Stimulated activated memory B cell treated with anti-CD40 and anti-IgM and Interleukin-4, amounts not matched to agents 10 μg/mL and 1 μg/mL and 100 μg/mL, for 72 hours (primary cell): ENCODE results near the gene IRF5.

Source experiments
- ATAC-seq: fragments of 150-1000 bp; cut with Tn5 transposase; 2 replicates; pipeline ENCODE4 v1.10.0; 2021
- H3K27ac Mint-ChIP-seq: one replicate; pipeline ENCODE4 v1.8.0; 2022; ENCODE audit warnings: mild to moderate bottlenecking, mixed read lengths
- H3K27me3 Mint-ChIP-seq: one replicate; pipeline ENCODE4 v1.8.0; 2022; ENCODE audit warnings: mixed read lengths
- H3K36me3 Mint-ChIP-seq: one replicate; pipeline ENCODE4 v1.8.0; 2022; ENCODE audit warnings: mixed read lengths
- H3K4me1 Mint-ChIP-seq: one replicate; pipeline ENCODE4 v1.8.0; 2022; ENCODE audit warnings: mixed read lengths
- H3K4me3 Mint-ChIP-seq: one replicate; pipeline ENCODE4 v1.8.0; 2022; ENCODE audit warnings: mild to moderate bottlenecking, moderate library complexity, mixed read lengths
- H3K9me3 Mint-ChIP-seq: one replicate; pipeline ENCODE4 v1.8.0; 2022; ENCODE audit warnings: mixed read lengths

IRF5 gene

DNA sequence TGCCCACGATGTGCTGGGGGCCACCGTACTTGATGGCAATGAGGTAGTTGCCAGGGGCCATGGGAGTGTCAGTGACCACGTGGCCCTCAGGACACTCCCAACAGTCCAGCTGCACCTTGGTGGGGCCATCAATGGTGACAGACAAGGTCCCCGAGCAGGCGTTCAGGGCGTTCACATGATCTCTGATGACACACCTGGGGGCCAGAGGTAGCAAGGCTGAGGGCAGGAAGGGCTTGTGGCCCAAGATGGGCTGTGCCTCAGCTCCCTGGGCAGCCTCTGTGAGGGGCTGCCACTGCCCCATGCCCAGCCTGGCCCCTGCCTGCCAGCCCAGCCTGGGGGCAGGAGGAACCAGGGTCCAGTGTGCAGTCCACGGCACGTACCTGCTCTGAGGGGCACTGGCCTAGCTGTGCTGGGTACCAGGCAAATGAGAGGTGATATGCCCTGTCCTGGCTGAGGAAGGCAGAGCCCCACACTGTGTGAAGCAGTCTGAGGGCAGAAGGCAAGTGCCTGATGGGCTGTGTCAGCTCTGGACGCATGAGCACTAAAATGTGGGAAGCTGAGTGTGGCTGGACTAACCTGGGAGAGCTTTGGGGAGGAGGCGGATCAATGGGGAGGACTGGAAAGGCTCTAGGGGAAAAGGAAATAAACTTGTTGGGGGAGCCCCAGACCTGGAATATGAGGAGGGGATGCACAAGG is 23.7 kb upstream of the IRF5 start:
- peak overlapping the region; percentile 34 for H3K4me3 Mint-ChIP-seq
- H3K4me1 Mint-ChIP-seq: peaks cover 54% of the 10 kb centered on the region
- peak overlapping the region; percentile 92 for H3K27ac Mint-ChIP-seq
- H3K9me3 Mint-ChIP-seq: no peaks in the 10 kb centered on the region
- no peak for ATAC-seq
- H3K36me3 Mint-ChIP-seq: no peaks in the 10 kb centered on the region
- H3K27me3 Mint-ChIP-seq: peaks cover 27% of the 10 kb centered on the region

DNA sequence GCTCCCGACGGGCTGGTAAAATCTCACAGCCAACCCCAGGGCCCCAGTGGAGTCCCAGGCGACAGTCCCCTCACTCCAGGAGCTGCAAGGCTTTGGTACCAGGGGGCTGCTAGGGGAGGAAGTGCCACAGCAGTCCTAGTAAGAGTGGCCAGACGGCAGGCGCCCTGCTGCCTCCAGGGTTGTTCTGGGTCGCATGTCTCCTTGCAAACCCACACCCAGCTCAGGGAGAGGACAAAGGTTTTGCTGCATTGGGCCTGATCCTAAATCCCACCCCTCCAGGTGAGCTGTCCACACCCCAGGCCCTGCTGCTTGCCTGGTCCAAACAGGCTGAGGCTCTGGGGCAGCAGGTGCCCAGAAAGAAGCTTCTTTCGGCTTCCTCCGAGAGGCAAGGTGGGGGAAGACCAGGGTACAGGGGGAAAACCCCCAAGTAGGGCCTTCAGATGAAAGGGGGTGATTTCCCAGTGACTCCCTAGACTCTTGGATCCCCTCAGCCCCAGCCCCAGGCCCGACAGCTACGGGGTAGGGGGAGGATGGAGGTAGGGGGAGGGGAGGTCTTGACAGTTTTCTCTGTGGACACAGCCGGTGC is 23.1 kb upstream of the IRF5 start:
- peak; percentile 86 for ATAC-seq
- H3K27me3 Mint-ChIP-seq: peaks cover 21% of the 10 kb centered on the region
- H3K4me3 Mint-ChIP-seq: peak overlapping the region; percentile 34

GRCh38 chr7:128915271-128915819 is 22.4 kb upstream of the IRF5 start:
- Mint-ChIP-seq H3K4me1 (peaks cover 54% of the 10 kb centered on the region), H3K4me3 (peak overlapping the region; percentile 80), H3K27ac (peak overlapping the region; percentile 92), H3K9me3 (no peaks in the 10 kb centered on the region), H3K36me3 (no peaks in the 10 kb centered on the region), H3K27me3 (peaks cover 14% of the 10 kb centered on the region)
- no peak for ATAC-seq

More for the DNA sequence above, 23.1 kb upstream of the IRF5 start:
- Mint-ChIP-seq H3K4me1 (peaks cover 55% of the 10 kb centered on the region), H3K36me3 (no peaks in the 10 kb centered on the region), H3K27ac (peak overlapping the region; percentile 92), H3K9me3 (no peaks in the 10 kb centered on the region)

GRCh38 chr7:128915841-128916642 is 21.7 kb upstream of the IRF5 start:
- Mint-ChIP-seq H3K4me1 (peaks cover 57% of the 10 kb centered on the region), H3K36me3 (no peaks in the 10 kb centered on the region), H3K27ac (peak overlapping the region; percentile 92), H3K9me3 (no peaks in the 10 kb centered on the region), H3K4me3 (peak overlapping the region; percentile 80), H3K27me3 (peaks cover 7% of the 10 kb centered on the region)
- ATAC-seq: peak; percentile 3

DNA sequence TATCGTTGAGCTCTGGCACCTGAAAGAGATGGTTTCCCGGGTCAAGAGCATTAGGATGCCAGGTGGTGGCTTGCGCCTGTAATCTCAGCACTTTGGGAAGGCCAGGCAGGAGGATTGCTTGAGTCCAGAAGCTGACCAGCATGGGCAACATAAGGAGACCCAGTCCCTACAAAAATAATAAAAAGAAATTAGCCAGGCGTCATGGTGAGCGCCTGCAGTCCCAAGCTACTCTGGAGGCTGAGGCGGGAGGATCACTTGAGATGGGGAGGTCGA is 21.1 kb upstream of the IRF5 start:
- Mint-ChIP-seq H3K4me3 (no peak overlapping the region), H3K27ac (no peak overlapping the region), H3K27me3 (peaks cover 2% of the 10 kb centered on the region)

DNA sequence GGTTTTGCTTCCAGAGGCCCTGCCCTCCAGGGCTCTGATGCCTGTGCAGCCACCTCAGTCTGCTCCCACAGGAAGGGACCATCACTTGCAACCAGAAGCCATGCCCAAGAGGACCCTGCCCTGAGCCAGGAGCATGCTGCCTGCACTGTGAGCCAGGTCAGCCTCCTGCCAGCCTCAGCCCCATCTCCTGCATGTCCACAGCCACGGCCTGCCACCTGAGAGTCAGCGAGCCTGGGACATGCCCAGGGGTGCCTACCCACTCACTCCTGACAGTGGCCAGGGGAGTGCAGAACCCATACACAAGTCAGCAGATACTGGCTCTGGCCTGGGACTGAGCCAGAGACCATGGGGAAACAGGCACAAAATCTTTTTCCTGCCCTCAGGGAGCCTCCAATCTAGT is 20.6 kb upstream of the IRF5 start:
- peak overlapping the region; percentile 48 for H3K27ac Mint-ChIP-seq
- H3K4me1 Mint-ChIP-seq: peaks cover 48% of the 10 kb centered on the region
- no peaks in the 10 kb centered on the region for H3K36me3 Mint-ChIP-seq
- no peak for ATAC-seq
- peaks cover 4% of the 10 kb centered on the region for H3K27me3 Mint-ChIP-seq
- no peak overlapping the region for H3K4me3 Mint-ChIP-seq
- no peaks in the 10 kb centered on the region for H3K9me3 Mint-ChIP-seq

More for the DNA sequence above, 21.1 kb upstream of the IRF5 start:
- peaks cover 54% of the 10 kb centered on the region for H3K4me1 Mint-ChIP-seq
- no peaks in the 10 kb centered on the region for H3K9me3 Mint-ChIP-seq
- ATAC-seq: no peak
- no peaks in the 10 kb centered on the region for H3K36me3 Mint-ChIP-seq

GRCh38 chr7:128918016-128918665 is 19.6 kb upstream of the IRF5 start:
- no peak for ATAC-seq
- H3K27me3 Mint-ChIP-seq: peaks cover 8% of the 10 kb centered on the region
- H3K4me3 Mint-ChIP-seq: no peak overlapping the region
- no peaks in the 10 kb centered on the region for H3K36me3 Mint-ChIP-seq
- H3K4me1 Mint-ChIP-seq: peaks cover 44% of the 10 kb centered on the region
- H3K27ac Mint-ChIP-seq: peak overlapping the region; percentile 48
- no peaks in the 10 kb centered on the region for H3K9me3 Mint-ChIP-seq

- ATAC-seq: no peak
- Mint-ChIP-seq H3K4me3 (no peak overlapping the region), H3K4me1 (peaks cover 38% of the 10 kb centered on the region), H3K27me3 (peaks cover 8% of the 10 kb centered on the region), H3K9me3 (no peaks in the 10 kb centered on the region), H3K27ac (no peak overlapping the region), H3K36me3 (no peaks in the 10 kb centered on the region)
These were observed 18.5 kb upstream of the IRF5 start for GRCh38 chr7:128919241-128919640.

DNA sequence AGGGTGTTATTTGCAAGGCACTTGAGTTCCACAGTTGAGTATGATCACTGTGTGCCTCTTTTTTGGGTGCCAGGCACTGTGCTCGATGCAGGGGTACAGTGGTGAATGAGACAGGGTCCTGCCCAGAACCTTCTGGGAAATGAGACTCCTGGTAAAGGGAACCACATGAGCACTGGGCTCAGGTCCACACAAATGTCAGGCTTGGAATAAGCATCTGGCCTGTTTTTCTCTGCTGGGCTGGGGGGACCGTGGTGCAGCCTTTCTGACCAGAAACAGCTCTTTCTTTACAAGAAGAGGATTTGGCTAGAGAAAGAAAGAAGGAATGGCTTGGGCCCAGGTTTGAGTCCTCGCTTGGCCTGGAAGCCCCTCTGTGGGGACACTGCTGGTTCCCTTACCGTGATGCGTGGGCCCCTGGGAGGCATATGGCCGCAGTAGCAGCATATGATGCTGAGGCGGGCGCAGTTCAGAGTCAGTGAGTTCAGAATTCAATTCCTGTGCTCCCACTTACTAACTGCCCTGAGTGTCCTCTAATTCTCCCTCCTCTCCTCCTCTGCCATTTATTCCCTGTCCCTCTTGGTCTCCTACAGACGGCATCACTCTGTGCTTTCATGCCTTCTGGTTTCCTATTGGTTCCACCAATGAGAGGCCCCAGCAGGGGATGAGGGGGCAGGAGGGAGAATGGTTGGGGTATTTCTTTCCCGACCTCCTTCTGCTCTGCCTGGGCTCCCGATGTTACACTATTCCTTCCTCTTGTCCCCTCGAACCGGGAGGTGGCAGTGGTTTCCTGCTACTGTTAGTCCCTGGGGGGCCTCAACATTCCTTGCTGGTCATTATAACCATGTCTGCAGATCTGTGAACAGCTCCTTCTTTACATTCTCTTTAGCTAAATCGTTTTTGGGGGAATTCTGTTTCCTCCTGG is 17.6 kb upstream of the IRF5 start:
- peaks cover 8% of the 10 kb centered on the region for H3K27me3 Mint-ChIP-seq
- peak overlapping the region; percentile 40 for H3K27ac Mint-ChIP-seq
- H3K4me3 Mint-ChIP-seq: no peak overlapping the region
- peaks cover 31% of the 10 kb centered on the region for H3K4me1 Mint-ChIP-seq
- no peaks in the 10 kb centered on the region for H3K36me3 Mint-ChIP-seq
- H3K9me3 Mint-ChIP-seq: no peaks in the 10 kb centered on the region
- ATAC-seq: no peak

- H3K9me3 Mint-ChIP-seq: no peaks in the 10 kb centered on the region
- peaks cover 8% of the 10 kb centered on the region for H3K27me3 Mint-ChIP-seq
- H3K4me1 Mint-ChIP-seq: peaks cover 25% of the 10 kb centered on the region
- H3K4me3 Mint-ChIP-seq: no peak overlapping the region
- H3K36me3 Mint-ChIP-seq: no peaks in the 10 kb centered on the region
- ATAC-seq: no peak
- peak overlapping the region; percentile 40 for H3K27ac Mint-ChIP-seq
These were observed 16.7 kb upstream of the IRF5 start for GRCh38 chr7:128920913-128921582.

DNA sequence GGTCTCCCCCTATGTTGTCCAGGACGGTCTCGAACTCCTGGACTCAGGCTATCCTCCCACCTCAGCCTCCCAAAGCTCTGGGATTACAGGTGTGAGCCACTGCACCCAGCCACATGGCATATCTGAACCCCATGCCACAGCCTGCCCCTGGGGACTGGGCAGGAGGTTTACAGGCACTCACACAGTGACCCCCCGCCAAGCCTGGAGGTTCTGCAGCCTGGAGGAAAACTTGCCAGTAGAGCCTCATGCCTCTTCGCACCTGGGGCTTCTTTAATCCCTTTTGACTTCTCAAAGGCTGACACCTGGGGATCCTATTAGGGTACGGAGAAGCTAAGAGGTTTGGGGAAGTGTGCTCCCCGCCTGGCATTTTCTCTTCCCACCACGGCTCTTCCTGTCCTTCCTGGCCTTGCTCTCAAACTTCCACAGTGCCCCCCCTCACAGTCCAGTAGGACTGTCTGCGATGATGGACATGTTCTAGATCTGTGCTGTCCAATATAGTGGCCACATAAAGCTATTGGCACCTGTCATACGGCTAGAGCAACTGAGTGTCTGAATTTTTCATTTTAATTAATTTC is 15.8 kb upstream of the IRF5 start:
- H3K4me1 Mint-ChIP-seq: peaks cover 31% of the 10 kb centered on the region
- no peak overlapping the region for H3K27ac Mint-ChIP-seq
- H3K36me3 Mint-ChIP-seq: no peaks in the 10 kb centered on the region
- H3K4me3 Mint-ChIP-seq: no peak overlapping the region
- no peaks in the 10 kb centered on the region for H3K9me3 Mint-ChIP-seq
- no peak for ATAC-seq
- H3K27me3 Mint-ChIP-seq: peaks cover 8% of the 10 kb centered on the region

- Mint-ChIP-seq H3K27me3 (peaks cover 8% of the 10 kb centered on the region), H3K4me3 (no peak overlapping the region), H3K9me3 (no peaks in the 10 kb centered on the region), H3K4me1 (peaks cover 31% of the 10 kb centered on the region), H3K36me3 (no peaks in the 10 kb centered on the region), H3K27ac (no peak overlapping the region)
- peak; percentile 20 for ATAC-seq
These were observed 15.0 kb upstream of the IRF5 start for GRCh38 chr7:128922496-128923410.

DNA sequence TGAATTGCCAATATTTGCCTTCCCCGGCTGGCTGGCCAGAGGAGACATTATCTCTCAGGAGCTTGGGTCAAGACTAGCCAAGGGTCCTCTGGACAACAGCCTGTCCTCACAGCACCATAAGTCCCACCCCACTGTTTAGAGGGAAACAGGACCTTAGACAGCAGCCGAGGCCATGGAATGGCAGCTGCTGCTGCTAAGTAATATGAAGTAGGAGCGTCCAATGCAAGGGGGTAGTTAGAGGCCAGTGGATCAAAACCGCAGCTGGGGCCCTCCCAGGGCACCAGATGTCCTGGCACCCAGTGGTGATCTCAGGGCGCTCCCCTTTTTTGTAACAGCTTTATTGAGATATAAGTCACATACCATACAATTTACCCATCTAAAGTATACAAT is 14.3 kb upstream of the IRF5 start:
- no peaks in the 10 kb centered on the region for H3K36me3 Mint-ChIP-seq
- no peak overlapping the region for H3K27ac Mint-ChIP-seq
- ATAC-seq: no peak
- no peaks in the 10 kb centered on the region for H3K9me3 Mint-ChIP-seq
- peaks cover 31% of the 10 kb centered on the region for H3K4me1 Mint-ChIP-seq
- no peak overlapping the region for H3K4me3 Mint-ChIP-seq
- H3K27me3 Mint-ChIP-seq: peaks cover 8% of the 10 kb centered on the region
